Activated CD8-positive, alpha-beta memory T cell treated with anti-CD3 and anti-CD28 coated beads, Interleukin-2, amount 50 U/mL, for 24 hours (primary cell): Measurements from ENCODE around the gene CUEDC1.
"Not testable (repeated sequence)": the region's sequence is repeated elsewhere in the genome, so short reads cannot be mapped to it uniquely, and the experiment has no call there.

Experiments used
- DNase-seq: peaks from one replicate; pipeline ENCODE4 v3.0.0-alpha.2; 2020; ENCODE audit errors: extremely low read depth

CUEDC1 gene

GRCh38 chr17:57938061-57938502 is 17.1 kb downstream of the CUEDC1 start:
- DNase-seq: no peak

GRCh38 chr17:57937492-57937891 is 17.7 kb downstream of the CUEDC1 start:
- DNase-seq: no peak

GRCh38 chr17:57935833-57936807 is 19.1 kb downstream of the CUEDC1 start:
- DNase-seq: no peak

- no peak for DNase-seq
These were observed 23.6 kb downstream of the CUEDC1 start for GRCh38 chr17:57931488-57932137.

- DNase-seq: no peak
These were observed 25.0 kb downstream of the CUEDC1 start for GRCh38 chr17:57930239-57930638.

GRCh38 chr17:57929386-57929785 is 25.8 kb downstream of the CUEDC1 start:
- no peak for DNase-seq

- DNase-seq: no peak
These were observed 26.3 kb downstream of the CUEDC1 start for GRCh38 chr17:57928928-57929327.

- DNase-seq: no peak
These were observed 28.0 kb downstream of the CUEDC1 start for GRCh38 chr17:57927048-57927723.

GRCh38 chr17:57926723-57927047 is 28.5 kb downstream of the CUEDC1 start:
- no peak for DNase-seq

GRCh38 chr17:57925361-57925990 is 29.7 kb downstream of the CUEDC1 start:
- DNase-seq: no peak

- no peak for DNase-seq
These were observed 30.5 kb downstream of the CUEDC1 start for GRCh38 chr17:57924677-57925076.

GRCh38 chr17:57923182-57923872 is 31.9 kb downstream of the CUEDC1 start:
- no peak for DNase-seq

GRCh38 chr17:57922745-57923144 is 32.5 kb downstream of the CUEDC1 start:
- DNase-seq: not testable (repeated sequence)

GRCh38 chr17:57920916-57921703 is 34.1 kb downstream of the CUEDC1 start:
- no peak for DNase-seq

GRCh38 chr17:57919918-57920317 is 35.3 kb downstream of the CUEDC1 start:
- no peak for DNase-seq

- no peak for DNase-seq
These were observed 37.0 kb downstream of the CUEDC1 start for GRCh38 chr17:57918017-57918895.

- DNase-seq: no peak
These were observed 38.0 kb downstream of the CUEDC1 start for GRCh38 chr17:57916925-57917858.

GRCh38 chr17:57915985-57916757 is 39.0 kb downstream of the CUEDC1 start:
- DNase-seq: no peak
